Measurements from ENCODE around the gene CACNG7.

Gene CACNG7

DNA sequence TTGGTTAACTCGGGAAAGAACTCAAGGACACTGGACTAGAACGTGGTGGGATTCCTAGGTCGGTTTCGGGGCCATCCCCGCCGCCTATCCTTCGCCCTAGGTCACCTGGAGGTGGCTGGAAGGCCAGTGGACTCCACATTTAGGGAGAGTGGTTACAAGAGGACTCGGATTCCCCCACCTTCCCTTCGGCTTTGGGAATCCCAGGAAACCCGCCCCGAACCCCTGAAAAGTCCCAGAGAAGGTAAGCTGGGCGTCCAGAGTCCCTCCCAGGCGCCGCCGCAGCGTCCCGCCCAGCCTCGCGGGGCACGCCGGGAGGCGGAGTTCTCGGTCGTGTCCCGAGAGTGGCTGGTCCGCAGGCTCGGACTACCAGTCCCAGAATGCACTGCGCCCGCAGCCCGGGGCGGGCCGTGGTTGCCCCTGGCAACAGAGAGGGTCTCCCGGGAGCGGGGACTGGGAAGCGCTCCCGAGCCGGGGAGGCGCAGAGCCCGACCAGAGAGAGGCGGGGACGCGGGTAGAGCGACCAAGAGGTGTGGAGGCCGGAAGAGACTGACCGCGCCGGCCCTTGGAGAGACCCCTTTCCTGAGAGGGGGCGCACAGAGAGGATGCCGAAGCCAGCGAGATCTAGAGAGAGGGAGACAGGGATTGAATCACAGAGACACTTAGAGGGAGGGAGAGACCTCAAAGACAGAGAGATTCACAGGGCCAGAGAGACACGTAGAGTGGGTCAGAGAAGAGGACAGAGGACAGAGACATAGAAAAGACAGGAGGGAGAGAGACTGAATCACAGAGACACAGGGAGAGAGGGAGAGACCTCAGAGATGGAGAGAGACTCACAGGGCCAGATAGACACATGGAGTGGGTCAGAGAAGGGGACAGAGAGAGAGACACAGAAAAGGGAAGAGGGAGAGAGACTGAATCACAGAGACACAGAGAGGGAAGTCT is 29.7 kb upstream of the CACNG7 start:
- DNase-seq = peak; percentile 67

DNA sequence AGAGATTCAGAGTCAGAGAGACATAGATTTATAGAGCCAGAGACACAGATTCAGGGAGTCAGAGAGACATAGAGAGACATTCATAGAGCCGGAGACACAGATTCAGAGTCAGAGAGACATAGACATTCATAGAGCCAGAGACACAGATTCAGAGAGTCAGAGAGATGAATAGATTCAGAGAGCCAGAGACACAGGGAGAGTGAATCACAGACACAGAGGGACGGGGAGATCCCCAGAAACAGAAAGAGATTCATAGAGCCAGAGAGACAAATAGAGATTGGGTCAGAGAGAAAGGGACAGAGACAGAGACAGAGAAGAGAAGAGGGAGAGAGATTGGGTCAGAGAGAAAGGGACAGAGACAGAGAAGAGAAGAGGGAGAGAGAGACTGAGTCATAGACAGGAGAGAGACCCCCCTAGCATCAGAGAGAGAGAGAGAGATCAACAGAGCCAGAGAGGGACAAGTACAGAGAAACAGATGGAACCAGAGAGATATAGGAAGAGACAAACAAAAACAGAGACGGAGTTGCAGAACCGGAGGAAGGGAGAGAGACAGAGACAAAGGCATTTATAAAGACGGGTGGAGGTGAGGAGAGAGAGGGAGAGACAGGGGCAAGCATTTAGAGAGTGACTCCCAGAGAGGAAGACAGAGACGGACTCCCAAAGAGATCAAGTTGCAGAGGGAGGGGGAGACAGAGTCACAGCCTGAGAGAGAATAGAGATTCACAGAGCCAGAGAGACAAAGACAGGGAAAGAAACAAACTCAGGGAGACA is 28.2 kb upstream of the CACNG7 start:
- no peak for DNase-seq

DNA sequence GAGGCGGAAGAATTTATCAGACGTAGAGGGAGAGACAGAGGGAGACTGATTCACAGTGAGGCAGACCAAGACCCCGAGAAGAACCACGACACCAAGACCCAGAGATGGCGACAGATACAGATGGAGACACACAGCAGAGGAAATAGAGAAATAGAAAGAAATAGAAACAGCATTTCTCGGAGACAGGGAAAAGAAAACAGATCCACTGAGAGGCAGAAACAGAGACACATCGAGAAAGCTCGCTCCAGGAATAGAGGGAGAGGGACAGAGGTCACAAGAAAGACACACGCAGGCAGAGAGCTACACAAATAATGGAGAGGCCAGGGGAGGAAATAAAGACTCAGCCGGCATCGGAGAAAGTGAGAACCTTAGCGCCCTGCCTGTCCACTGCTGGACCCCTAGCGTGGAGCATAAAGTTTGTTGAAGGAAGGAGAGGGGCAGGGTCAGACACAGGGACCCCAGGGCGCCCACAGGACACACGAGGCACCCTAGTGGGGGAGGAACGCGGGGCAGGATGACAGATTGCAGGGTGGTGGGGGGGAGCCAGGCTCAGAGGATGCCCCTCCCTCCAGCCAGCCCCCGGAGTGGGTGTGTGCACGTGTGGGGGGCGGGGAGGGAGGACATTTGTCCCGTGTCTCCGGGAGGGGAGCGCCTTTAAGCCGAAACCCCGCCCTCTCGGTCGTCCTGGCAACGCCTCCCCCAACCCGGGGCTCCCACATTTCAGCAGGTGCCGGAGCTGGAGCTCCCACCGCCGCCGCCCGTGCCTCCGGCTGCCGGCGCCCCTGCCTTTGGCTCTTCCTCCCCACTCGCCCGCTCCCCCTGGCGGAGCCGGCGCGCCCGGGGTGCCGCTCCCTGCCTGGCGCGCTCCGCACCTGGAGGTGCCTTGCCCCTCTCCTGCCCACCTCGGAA is 27.3 kb upstream of the CACNG7 start, which contains the start of gene PRKCG:
TSS of gene PRKCG (plus strand) at position 716 of the 909 bp plus-strand sequence. CDS start 298 bp downstream, outside the sequence.
- DNase-seq = no peak

DNA sequence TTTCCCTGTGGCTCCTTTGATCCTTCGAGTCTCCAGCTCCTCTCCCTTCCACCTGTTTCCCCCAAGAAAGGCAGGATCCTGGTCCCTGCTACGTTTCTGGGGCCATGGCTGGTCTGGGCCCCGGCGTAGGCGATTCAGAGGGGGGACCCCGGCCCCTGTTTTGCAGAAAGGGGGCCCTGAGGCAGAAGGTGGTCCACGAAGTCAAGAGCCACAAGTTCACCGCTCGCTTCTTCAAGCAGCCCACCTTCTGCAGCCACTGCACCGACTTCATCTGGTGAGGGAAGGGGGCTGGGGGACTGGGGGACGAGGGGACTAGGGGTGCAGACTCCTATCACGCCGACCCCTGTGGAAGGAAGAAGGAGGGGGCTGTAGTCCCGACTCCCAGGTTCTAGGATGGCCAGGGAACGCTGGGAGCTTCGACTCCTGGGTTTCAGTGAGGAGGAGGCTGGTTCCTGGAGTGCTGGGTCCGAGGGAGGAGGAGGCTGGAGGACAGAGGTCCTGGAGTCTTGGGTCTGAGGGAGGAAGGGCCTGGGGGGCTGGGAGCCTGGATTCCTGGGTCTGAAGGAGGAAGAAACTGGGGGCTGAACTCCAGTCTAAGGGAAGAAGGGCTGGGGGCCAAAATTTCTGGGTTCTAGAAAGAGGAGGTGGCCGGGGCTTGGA is 26.6 kb upstream of the CACNG7 start:
- DNase-seq = no peak

DNA sequence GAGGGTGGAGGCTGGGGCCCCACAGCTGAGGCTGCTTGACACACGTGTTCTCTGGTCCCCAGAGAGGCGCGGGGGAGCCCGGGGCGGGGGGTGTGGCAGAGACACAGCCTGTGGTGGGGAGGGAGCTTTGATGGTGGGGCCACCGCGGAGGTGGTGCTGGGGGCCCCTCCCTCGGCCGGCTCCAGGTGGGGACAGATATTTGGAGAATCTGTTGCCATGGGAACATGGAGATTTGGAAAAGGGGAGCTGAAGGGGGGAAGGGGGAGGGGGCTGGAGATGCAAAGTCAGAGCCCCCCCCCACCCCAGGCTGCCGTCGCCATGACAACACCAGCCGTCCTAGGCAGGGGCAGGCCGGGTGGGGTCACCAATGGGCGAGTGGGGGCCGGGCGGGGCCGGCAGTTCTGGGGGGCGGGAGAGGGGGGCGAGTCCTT is 25.8 kb upstream of the CACNG7 start:
- DNase-seq = no peak

DNA sequence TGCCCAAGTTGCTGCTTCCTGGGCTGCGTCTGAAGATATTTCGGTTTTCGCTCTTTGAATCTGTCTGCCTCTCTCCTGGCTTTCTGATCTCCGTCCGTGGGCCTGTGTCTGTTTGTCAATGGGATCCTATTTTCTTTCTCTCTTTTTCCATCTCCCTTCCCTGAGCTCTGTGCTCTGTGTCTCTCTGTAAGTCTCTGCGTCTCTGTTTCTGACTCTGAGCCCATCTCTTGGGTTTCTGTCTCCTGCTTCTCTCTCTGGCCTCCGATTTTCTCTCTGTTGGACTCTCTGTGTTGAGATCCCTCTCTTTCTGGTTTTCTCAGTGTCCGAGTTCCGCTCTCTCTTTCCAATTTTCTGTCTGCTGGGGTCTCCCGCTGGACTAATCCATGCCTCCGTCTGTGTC is 25.3 kb upstream of the CACNG7 start:
- no peak for DNase-seq

DNA sequence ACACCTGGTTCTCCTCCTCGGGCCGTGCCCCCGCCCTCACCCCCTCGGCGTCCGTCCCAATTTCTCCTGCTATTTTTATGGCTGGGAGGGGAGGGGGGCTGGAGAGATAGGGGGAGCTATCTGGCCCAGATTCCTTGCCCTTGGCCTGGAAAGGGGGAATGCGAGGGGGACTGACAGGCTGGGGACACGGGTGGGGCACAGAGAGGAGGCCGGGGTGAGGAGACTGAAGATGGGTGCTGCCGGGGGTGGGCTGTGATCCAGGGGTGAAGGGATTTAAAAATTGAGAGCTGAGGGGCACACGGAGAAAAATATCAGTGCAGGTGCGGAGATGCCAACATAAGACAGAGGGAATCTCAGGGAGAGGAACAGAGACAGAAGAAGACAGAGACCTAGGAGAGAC is 24.8 kb upstream of the CACNG7 start:
- DNase-seq = no peak

DNA sequence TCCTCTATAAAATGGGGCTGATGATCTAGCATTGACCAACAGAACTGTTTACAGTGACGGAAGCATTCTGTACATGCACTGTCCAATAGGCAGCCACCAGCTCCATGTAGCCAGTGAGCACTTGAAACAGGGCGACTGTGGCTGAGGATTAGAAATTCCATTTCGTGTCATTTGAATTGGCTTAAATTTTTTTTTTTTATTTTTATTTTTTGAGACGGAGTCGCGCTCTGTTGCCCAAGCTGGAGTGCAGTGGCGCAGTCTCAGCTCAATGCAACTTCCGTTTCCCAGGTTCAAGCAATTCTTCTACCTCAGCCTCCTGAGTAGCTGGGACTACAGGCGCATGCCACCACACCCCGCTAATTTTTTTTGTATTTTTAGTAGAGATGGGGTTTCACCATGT is 24.0 kb upstream of the CACNG7 start:
- DNase-seq = no peak

DNA sequence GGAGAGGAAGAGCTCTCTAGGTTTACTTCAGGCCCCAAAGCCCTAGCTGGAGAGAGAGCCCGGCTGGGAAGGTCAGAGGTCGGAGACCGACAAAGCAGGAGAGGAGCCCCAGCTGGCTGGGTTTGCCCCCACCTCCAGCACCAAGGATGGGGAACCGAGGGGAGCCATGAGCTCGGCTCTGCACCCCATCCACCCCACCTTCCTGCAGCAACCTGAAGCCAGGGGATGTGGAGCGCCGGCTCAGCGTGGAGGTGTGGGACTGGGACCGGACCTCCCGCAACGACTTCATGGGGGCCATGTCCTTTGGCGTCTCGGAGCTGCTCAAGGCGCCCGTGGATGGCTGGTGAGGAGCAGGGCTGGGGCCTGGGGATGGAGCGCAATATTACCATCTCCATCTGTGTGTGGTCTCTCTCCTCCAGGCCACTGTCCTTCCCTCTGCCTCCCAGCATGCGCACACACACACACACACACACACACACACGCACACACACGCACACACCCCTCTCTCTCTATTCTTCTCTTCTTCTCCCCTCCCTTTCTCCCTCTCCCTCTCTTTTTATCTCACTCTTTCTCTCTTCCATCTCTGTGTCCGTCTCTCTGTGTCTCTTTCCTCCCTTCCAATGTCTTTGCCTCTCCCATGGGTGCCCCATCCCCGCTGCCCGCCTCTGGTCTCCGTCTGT is 16.6 kb upstream of the CACNG7 start:
- no peak for DNase-seq

DNA sequence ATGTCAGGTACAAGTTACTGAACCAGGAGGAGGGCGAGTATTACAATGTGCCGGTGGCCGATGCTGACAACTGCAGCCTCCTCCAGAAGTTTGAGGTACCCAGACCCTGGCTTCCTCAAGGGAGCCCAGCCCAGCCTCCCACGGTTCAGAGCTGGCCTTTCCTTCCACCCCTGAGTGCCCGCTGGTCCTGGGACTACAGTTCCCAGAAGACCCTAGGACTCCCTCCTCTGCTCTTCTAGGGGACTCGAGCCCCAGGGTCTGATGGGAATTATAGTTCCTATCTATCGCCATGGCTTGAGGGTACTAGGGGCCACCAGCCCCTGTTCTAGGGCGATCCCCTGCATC is 16.1 kb upstream of the CACNG7 start:
- DNase-seq = no peak

DNA sequence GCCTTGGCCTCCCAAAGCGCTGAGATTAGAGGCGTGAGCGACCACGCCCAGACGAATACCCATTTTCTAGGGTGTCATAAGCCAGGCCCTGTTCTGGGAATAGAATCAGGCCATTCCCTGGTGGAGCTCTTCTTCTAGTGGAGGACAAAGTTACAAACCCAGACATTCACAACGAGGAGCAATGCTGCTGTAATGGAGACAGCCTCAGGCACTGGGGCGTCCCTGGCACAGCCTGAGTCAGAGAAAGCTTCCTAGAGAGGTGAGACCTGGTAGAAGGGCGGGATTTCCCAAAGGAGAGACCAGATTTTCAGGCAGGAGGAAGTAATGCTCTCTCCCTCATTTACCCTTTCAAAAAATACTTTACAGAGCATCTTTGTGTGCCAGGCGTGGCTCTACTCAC is 14.4 kb upstream of the CACNG7 start:
- DNase-seq = no peak

DNA sequence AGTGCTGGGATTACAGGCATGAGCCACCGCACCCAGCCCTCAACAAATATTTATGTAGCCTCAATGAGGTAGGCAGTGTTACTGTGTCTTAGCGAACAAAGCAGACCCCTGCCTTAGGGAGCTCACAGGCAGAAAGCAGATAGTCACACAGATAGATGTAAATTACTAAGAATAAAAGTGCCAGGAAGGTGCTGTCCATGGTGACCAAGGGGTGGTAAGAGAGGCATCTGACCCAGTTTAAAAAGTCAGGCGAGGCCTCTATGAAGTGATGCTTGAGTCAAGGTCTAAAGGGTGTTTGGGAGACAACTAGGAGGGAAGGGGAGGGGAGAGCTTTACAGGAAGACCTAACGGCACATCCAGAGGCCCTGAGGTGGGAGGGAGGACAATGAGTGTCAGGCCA is 12.4 kb upstream of the CACNG7 start:
- DNase-seq = no peak

DNA sequence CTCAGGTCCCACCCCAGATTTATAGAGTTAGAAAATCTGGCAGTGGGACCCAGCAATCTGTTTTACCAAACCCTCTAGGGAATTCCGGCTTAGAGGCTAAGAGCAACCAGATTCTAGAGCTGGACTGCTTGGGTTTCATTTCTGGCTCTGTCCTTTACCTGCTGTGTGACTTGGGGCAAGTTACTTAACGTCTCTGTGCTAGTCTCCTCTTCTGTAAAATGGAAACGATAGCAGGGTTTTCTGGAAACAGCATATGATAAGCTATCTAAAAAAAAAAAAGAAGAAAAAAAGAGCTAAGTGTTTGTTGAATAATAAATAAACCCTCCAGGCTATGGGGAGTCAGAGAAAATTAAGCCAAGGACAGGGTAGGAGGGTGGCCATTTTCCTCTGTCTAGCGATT is 11.6 kb upstream of the CACNG7 start:
- DNase-seq = no peak

DNA sequence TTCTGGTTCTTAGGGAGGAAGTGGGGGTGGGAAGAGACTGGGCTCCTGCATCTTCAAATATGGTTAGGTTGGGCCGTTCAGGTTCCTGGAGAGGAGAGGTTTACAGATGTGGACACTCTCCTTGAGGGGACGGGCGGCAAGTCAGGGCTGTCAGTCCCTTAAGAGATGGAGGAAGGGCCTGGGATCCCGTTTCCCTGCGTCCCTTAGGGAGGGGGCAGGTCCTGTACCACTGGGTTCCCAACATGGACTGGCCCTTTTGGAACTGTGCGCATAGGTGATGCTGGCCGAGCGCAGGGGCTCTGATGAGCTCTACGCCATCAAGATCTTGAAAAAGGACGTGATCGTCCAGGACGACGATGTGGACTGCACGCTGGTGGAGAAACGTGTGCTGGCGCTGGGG is 10.9 kb upstream of the CACNG7 start:
- no peak for DNase-seq

DNA sequence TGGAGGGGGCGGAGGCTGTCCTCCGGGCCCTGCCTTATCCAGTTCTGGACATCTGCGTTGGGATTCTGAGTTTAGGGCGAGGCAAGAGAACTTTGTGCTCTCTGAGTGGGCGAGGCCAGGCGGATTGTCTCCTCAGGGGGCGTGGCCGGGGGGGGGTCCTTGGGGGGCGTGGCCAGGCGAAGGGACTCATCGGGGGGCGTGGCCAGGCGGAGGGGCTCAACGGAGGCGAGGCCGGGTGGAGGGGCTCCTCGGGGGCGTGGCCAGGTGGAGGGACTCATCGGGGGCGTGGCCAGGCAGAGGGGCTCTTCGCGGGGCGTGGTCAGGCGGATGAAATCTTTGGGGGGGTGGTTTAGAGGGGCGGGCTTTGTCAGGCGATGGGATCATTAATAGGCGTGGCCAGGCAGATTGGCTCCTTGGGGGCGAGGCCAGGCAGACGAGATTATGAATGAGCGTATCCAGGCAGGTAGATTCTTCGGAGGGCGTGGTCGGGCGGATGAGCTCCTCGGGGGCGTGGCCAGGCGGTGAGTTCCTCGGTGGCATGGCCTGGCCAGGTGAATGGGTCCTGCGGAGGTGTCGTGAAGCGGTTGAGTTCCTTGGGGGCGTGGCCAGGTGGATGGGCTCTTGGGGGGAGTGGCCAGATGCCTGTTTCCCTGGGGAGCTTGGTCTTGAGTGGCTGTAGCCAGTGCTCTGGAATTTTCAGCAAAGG is 10.3 kb upstream of the CACNG7 start:
- DNase-seq = no peak

DNA sequence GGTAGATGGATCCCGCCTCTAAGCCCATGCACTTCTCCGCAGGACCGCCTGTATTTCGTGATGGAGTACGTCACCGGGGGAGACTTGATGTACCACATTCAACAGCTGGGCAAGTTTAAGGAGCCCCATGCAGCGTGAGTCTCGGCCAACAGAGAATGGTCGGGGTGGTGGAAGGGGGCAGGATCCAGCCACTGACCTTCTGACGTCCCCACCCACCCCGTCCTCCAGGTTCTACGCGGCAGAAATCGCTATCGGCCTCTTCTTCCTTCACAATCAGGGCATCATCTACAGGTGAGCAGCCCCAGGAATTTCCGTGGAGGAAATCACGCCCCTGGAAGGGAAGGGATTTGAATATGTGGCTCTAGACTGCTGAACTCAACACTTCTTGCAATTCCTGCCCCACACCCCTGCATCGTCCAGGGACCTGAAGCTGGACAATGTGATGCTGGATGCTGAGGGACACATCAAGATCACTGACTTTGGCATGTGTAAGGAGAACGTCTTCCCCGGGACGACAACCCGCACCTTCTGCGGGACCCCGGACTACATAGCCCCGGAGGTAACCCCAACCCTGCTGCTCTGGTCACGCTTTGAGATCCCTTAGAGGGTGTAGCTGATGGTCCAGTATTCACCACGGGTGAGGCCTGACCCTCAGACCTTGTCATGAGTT is 8.8 kb upstream of the CACNG7 start:
- DNase-seq = no peak

DNA sequence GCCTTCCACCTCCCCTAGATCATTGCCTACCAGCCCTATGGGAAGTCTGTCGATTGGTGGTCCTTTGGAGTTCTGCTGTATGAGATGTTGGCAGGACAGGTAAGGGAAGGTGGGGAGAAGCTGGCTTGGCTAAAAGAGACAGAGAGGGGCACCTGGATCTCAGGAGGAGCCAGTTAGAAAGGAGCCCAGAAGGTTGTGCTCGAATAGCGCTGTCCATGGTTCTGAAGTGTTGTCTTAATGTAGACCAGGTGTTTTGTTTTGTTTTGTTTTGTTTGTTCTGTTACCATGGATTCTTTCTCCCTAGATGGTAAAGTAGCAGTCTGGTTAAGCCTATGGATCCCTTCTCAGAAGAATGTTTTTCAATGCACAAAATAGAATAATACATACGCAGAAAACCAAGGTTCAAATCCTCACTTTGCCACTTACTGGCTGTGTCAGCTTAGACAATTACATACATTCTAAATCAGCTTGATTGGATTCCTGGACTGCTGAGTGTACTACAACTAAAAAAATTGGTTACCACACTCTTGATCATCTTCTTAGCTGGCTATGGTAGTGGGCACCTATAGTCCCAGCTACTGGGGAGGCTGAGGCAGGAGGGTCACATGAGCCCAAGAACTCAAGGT is 5.9 kb upstream of the CACNG7 start:
- peak; percentile 25 for DNase-seq

DNA sequence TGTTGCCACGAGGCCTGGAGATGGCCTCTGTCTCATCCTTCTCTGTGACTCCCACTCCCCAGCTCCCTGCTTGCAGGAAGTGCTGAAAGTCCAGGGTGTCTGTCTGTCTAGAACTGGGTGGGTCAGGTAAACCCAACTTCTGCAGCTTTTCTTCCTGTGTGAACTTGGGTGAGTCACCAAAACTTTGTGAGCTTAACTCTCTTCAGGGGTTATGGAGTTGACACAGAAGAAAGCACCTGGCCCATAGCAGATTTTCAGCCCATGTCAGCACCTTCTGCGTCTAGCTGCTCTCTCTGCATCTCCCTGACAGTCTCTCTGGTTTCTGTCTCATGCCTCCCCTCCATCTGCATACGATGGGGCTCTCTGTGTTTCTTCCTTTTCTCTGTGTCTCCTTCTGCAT is 4.2 kb upstream of the CACNG7 start:
- no peak for DNase-seq

DNA sequence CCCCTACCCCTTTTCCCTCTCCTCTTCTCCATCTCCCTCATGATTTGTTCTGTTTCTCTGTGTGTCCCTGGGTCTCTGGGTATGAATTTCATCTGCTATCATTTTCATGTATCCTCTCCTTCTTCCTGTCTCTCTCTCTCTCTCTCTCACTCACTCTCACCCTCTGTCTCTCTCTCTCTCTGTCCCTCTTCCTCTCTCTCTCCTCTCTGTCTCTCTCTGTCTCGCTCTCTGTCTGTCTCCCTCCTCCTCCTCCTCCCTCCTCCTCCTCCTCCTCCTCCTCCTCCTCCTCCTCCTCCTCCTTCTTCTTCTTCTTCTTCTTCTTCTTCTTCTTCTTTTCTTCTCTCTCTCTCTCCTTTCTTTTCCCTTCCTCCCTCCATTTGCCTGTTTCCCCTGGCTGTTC is 3.3 kb upstream of the CACNG7 start:
- no peak for DNase-seq

Data from MV-4-11 (cell line).